Heart left ventricle (tissue), 13 donors: Measurements from ENCODE around the gene COQ8A.
A peak's percentile ranks its signal among the peaks of the same experiment; 100 is the strongest.

Experiments
- POLR2A ChIP-seq, 2 donors: fragments of 450-650 bp; IDR thresholded peaks; one replicate each; pipeline ENCODE4 v1.6.1; 2017; ENCODE audit warnings: antibody characterized with exemption in 2 of 2, mild to moderate bottlenecking in 2 of 2, moderate library complexity in 2 of 2
- TF ChIP-seq, protein P1 (sequence below), 12 donors: fragments of 200-600 bp; sonication (generic) in 4 of 12; IDR thresholded peaks; one replicate each; pipeline versions ENCODE4 v1.5.0 to v1.8.0; 2018 to 2022; ENCODE audit warnings: antibody characterized with exemption in 12 of 12, mild to moderate bottlenecking in 5 of 12
- donor health status: ischemic (EF 13 %, LVEDD 7.1; RV severe dilation, severe dysfunction).
- donor health status: DM: no; HTN: yes; CAD: no.
- donor health status: DM: no; HTN: no; CAD: no.
- donor health status: ischemic (EF 25% LVEDD 6.9; RV normal size, moderate dysfunction).
- donor health status: ischemic (EF 25% LVEDD 5.7; RV mildly dilated, moderate dysfunction).
- donor health status: ischemic (EF 35%, LVEDD 5.7; RV mildly dilated, moderate dysfunction).
- donor health status: nonischemic (EF 11% LVEDD 7.7; RV severe dilation, severe dysfunction).
- donor health status: DM: yes; HTN: yes; CAD: no.
- donor health status: PGD.
- donor health status: ischemic (EF 29% LVEDD 5.4; RV normal size, mild dysfunction).
- donor health status: nonischemic (EF 23%, LVEDD 6.1; RV moderate dilation, normal function).

DNA sequence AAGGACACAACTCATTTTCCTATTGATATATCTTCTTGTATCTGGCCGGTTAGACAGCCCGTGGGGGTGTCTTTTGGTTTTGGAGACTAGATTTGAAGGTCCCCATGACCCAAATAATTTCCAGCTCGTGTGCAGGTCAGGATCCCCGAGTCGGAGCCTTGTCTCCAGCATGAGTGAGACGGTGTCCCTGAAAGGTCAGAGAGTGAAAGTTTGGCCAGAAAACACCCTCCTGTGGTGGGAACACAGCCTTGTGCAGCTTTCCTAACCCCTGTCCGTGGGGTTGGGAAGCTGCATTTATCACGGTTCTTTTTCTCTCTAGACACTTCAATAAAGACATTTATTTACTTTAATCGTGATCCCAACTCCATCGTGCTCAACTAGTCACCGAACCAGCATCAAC lies 17.6 kb downstream of the COQ8A start:
- TF ChIP-seq, protein P1, sequence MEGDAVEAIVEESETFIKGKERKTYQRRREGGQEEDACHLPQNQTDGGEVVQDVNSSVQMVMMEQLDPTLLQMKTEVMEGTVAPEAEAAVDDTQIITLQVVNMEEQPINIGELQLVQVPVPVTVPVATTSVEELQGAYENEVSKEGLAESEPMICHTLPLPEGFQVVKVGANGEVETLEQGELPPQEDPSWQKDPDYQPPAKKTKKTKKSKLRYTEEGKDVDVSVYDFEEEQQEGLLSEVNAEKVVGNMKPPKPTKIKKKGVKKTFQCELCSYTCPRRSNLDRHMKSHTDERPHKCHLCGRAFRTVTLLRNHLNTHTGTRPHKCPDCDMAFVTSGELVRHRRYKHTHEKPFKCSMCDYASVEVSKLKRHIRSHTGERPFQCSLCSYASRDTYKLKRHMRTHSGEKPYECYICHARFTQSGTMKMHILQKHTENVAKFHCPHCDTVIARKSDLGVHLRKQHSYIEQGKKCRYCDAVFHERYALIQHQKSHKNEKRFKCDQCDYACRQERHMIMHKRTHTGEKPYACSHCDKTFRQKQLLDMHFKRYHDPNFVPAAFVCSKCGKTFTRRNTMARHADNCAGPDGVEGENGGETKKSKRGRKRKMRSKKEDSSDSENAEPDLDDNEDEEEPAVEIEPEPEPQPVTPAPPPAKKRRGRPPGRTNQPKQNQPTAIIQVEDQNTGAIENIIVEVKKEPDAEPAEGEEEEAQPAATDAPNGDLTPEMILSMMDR (IDR thresholded peaks at IDR 0.05) = peak in 1 of 12 donors; percentile 14
- no peak for TF ChIP-seq POLR2A (IDR thresholded peaks at IDR 0.05)
